ENCODE data around the gene PPP1CA. TPM values are rescaled to one million over a fixed set of nuclear protein-coding genes. Genes with fewer than 3 reads are reported as not detected.

The PPP1CA gene
- total and polyA plus RNA-seq, 11 donors: 90.3 to 207 (median 105) TPM

- no peak for DNase-seq
These were observed 29.9 kb upstream of the PPP1CA start for GRCh38 chr11:67431346-67432249.

DNA sequence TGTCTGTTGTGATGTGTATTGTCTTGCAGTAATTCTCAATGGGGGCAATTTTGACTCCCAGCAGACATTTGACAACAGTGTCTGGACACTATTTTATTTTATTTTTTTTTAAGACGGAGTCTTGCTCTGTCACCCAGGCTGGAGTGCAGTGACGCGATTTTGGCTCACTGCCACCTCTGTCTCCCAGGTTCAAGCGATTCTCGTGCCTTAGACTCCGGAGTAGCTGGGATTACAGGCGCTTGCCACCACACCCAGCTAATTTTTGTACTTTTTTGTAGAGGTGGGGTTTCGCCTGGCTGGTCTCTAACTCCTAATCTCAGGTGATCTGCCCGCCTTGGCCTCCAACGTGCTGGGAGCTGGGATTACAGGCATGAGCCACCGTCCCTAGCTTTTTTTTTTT lies 28.1 kb upstream of the PPP1CA start:
- intact Hi-C loops (cut with DNase I): loop anchor here in 3 of 10 donors (1.0 to 5.0 kb wide), 3 partner anchors 13 to 78 kb away; partner anchors contain the start of genes CDK2AP2 (in 2 of the 3), PITPNM1 (in 2 of the 3) and TMEM134 (in 1 of the 3)
- TF ChIP-seq, protein P1, sequence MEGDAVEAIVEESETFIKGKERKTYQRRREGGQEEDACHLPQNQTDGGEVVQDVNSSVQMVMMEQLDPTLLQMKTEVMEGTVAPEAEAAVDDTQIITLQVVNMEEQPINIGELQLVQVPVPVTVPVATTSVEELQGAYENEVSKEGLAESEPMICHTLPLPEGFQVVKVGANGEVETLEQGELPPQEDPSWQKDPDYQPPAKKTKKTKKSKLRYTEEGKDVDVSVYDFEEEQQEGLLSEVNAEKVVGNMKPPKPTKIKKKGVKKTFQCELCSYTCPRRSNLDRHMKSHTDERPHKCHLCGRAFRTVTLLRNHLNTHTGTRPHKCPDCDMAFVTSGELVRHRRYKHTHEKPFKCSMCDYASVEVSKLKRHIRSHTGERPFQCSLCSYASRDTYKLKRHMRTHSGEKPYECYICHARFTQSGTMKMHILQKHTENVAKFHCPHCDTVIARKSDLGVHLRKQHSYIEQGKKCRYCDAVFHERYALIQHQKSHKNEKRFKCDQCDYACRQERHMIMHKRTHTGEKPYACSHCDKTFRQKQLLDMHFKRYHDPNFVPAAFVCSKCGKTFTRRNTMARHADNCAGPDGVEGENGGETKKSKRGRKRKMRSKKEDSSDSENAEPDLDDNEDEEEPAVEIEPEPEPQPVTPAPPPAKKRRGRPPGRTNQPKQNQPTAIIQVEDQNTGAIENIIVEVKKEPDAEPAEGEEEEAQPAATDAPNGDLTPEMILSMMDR (IDR thresholded peaks at IDR 0.05): no peak
- TF ChIP-seq POLR2A (IDR thresholded peaks at IDR 0.05): no peak
- WGBS, 4 donors: 65 to 80% (median 71%) methylated on average over 11 of the region's 11 CpGs
- ATAC-seq (no peak), DNase-seq (no peak)
- H3K36me3 ChIP-seq: peaks cover 0 to 53% (median 46%) of the 10 kb centered on the region in 9 donors
- H3K27me3 ChIP-seq: no peaks in the 10 kb centered on the region
- H3K4me3 ChIP-seq: peak overlapping the region in 3 of 12 donors; percentile 70 to 87 (median 76)
- H3K9me3 ChIP-seq: no peaks in the 10 kb centered on the region
- peaks cover 7 to 29% (median 14%) of the 10 kb centered on the region in 12 donors for H3K4me1 ChIP-seq
- H3K27ac ChIP-seq: no peak overlapping the region

More at GRCh38 chr11:67431346-67432249, 29.9 kb upstream of the PPP1CA start:
- Histone ChIP-seq H3K4me1 (peaks cover 7 to 37% (median 14%) of the 10 kb centered on the region in 12 donors), H3K36me3 (peaks cover 0 to 67% (median 55%) of the 10 kb centered on the region in 9 donors), H3K4me3 (no peak overlapping the region), H3K27me3 (no peaks in the 10 kb centered on the region), H3K27ac (no peak overlapping the region), H3K9me3 (no peaks in the 10 kb centered on the region)
- TF ChIP-seq, protein P1 (IDR thresholded peaks at IDR 0.05): no peak
- TF ChIP-seq POLR2A (IDR thresholded peaks at IDR 0.05): no peak
- intact Hi-C loops (cut with DNase I): no loop called here
- ATAC-seq: no peak
- WGBS, 4 donors: 90 to 94% (median 92%) methylated on average over 24 of the region's 24 CpGs

GRCh38 chr11:67429038-67429668 lies 27.5 kb upstream of the PPP1CA start:
- DNase-seq (no peak), ATAC-seq (no peak)
- Histone ChIP-seq H3K4me1 (peaks cover 7 to 24% (median 14%) of the 10 kb centered on the region in 12 donors), H3K27ac (peak overlapping the region in 8 of 12 donors; percentile 85 to 96 (median 90)), H3K27me3 (no peaks in the 10 kb centered on the region), H3K4me3 (peak overlapping the region; percentile 58 to 94 (median 80)), H3K36me3 (peaks cover 0 to 48% (median 40%) of the 10 kb centered on the region in 9 donors), H3K9me3 (no peaks in the 10 kb centered on the region)
- 50 to 59% (median 54%) methylated on average over 12 of the region's 12 CpGs for WGBS, 4 donors
- intact Hi-C loops (cut with DNase I): loop anchor here in 3 of 10 donors (1.0 to 5.0 kb wide), 3 partner anchors 13 to 78 kb away; partner anchors contain the start of genes CDK2AP2 (in 2 of the 3), PITPNM1 (in 2 of the 3) and TMEM134 (in 1 of the 3)
- TF ChIP-seq, protein P1 (IDR thresholded peaks at IDR 0.05): no peak
- no peak for TF ChIP-seq POLR2A (IDR thresholded peaks at IDR 0.05)
